ENCODE results near the gene NDUFAF5.

Gene NDUFAF5

GRCh38 chr20:13865791-13866351 lies 81.0 kb downstream of the NDUFAF5 start:
- no peak for TF ChIP-seq CTCF (IDR thresholded peaks at IDR 0.05)

- no peak for TF ChIP-seq CTCF (IDR thresholded peaks at IDR 0.05)
Measured at GRCh38 chr20:13868331-13868730, 83.5 kb downstream of the NDUFAF5 start.

DNA sequence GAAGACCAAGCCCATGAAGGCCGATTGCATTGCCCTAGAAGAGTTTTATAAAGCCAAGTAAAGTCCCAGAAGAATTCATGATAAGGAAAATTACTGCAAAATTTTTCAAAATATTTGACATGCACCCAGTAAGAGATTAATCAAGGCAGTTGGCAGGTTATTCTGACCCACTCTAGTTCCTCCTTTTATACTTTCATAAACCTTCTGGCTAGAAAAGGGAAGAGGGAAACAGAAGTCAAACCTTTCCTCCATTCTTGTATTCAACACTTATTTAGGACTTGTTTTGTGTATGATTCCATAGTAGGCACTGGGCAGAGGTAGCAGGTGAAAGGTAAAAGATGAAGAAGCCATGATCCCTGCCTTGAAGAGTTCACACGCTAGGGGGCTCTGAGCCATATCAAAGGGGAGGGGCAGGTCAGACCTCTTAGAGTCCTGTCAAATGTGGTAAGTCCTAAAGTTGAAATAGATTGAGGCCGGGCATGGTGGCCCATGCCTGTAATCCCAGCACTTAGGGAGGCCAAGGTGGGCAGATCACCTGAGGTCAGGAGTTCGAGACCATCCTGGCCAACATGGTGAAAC lies 85.4 kb downstream of the NDUFAF5 start:
- TF ChIP-seq CTCF (IDR thresholded peaks at IDR 0.05), result no peak
